Ishikawa (cell line): ENCODE data around the gene HNRNPDL.

Experiments
- CEBPB ChIP-seq: IDR thresholded peaks from 2 replicates; pipeline ENCODE4 v1.6.1; 2012
- CREB1 ChIP-seq: IDR thresholded peaks from 2 replicates; pipeline ENCODE4 v1.6.1; 2012; ENCODE audit warnings: low read depth
- EGR1 ChIP-seq: IDR thresholded peaks from 2 replicates; pipeline ENCODE4 v1.6.1; 2012
- EP300 ChIP-seq: IDR thresholded peaks from 2 replicates; pipeline ENCODE4 v1.6.1; 2012; ENCODE audit warnings: borderline replicate concordance
- FOXM1 ChIP-seq: IDR thresholded peaks from 2 replicates; pipeline ENCODE4 v1.6.1; 2012; ENCODE audit warnings: low read depth, borderline replicate concordance
- MAX ChIP-seq: IDR thresholded peaks from 2 replicates; pipeline ENCODE4 v1.6.1; 2012
- NFIC ChIP-seq: IDR thresholded peaks from 2 replicates; pipeline ENCODE4 v1.6.1; 2012
- RAD21 ChIP-seq: IDR thresholded peaks from 2 replicates; pipeline ENCODE4 v1.6.1; 2012; ENCODE audit warnings: low read depth
- TAF1 ChIP-seq: IDR thresholded peaks from 2 replicates; pipeline ENCODE4 v1.6.1; 2012; ENCODE audit warnings: low read depth, mild to moderate bottlenecking
- TCF12 ChIP-seq: IDR thresholded peaks from 2 replicates; pipeline ENCODE4 v1.6.1; 2012; ENCODE audit warnings: low read depth
- TEAD4 ChIP-seq: IDR thresholded peaks from 2 replicates; pipeline ENCODE4 v1.6.1; 2012
- USF1 ChIP-seq: IDR thresholded peaks from 2 replicates; pipeline ENCODE4 v1.6.1; 2012
- YY1 ChIP-seq: IDR thresholded peaks from 2 replicates; pipeline ENCODE4 v1.6.1; 2012; ENCODE audit warnings: low read depth
- ZBTB7A ChIP-seq: IDR thresholded peaks from 2 replicates; pipeline ENCODE4 v1.6.1; 2012; ENCODE audit warnings: low read depth
- TF ChIP-seq, protein P1 (sequence below): IDR thresholded peaks from 2 replicates; pipeline ENCODE4 v1.6.1; 2012; ENCODE audit warnings: low read depth, mild to moderate bottlenecking

HNRNPDL gene

DNA sequence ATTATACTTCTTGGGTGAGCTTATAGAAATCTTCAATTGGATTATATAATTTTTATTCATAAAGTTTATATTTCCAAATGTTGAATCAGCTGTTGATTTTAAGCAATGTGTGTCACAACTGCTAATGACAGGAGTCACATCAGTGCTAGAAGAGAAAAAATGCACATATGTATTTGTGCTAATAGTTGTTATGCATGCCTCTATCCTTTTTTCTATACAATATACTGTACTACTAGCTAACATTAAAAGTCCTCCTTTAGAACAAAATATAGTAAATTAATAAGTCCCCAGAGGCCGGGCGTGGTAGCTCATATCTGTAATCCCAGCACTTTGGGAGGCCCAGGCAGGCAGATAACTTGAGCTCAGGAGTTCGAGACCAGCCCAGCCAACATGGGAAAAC lies 32.7 kb downstream of the HNRNPDL start:
- TF ChIP-seq TCF12 (no peak), CEBPB (no peak), RAD21 (no peak), FOXM1 (no peak), TEAD4 (no peak), CREB1 (no peak), NFIC (no peak), TAF1 (no peak), USF1 (no peak), EP300 (no peak), MAX (no peak), EGR1 (no peak), YY1 (no peak), ZBTB7A (no peak)
- TF ChIP-seq, protein P1, sequence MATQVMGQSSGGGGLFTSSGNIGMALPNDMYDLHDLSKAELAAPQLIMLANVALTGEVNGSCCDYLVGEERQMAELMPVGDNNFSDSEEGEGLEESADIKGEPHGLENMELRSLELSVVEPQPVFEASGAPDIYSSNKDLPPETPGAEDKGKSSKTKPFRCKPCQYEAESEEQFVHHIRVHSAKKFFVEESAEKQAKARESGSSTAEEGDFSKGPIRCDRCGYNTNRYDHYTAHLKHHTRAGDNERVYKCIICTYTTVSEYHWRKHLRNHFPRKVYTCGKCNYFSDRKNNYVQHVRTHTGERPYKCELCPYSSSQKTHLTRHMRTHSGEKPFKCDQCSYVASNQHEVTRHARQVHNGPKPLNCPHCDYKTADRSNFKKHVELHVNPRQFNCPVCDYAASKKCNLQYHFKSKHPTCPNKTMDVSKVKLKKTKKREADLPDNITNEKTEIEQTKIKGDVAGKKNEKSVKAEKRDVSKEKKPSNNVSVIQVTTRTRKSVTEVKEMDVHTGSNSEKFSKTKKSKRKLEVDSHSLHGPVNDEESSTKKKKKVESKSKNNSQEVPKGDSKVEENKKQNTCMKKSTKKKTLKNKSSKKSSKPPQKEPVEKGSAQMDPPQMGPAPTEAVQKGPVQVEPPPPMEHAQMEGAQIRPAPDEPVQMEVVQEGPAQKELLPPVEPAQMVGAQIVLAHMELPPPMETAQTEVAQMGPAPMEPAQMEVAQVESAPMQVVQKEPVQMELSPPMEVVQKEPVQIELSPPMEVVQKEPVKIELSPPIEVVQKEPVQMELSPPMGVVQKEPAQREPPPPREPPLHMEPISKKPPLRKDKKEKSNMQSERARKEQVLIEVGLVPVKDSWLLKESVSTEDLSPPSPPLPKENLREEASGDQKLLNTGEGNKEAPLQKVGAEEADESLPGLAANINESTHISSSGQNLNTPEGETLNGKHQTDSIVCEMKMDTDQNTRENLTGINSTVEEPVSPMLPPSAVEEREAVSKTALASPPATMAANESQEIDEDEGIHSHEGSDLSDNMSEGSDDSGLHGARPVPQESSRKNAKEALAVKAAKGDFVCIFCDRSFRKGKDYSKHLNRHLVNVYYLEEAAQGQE: no peak

DNA sequence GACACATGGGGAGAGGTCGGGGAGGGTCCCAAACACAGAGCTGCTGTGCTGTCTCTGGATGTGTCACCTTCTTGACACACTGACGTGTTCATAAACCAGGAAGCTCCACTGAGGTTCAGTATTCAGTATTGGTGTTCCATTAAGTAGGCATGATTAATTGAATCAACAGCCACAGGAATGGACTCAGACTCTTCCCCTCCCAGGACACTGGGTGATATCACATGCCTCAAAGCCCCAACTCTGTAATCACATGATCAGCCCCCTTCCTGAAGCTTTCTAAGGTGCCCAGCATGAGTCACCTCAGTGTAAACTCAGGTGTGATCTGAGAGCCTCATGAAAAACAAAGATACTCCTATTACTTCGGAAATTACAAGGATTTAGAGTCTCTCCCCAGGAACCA lies 35.4 kb downstream of the HNRNPDL start:
- TF ChIP-seq USF1 (peak; percentile 39; the same call in 1 of the 2 replicates), ZBTB7A (no peak)

- TF ChIP-seq RAD21: 0 out of 2 replicates have a peak, but pooled peaks have one; percentile 6
- TF ChIP-seq, protein P1: no peak
- no peak for TF ChIP-seq NFIC
These were observed 41.9 kb downstream of the HNRNPDL start for GRCh38 chr4:82388405-82388804.

- TF ChIP-seq ZBTB7A (no peak), NFIC (no peak)
- TF ChIP-seq, protein P1: no peak
These were observed 47.5 kb downstream of the HNRNPDL start for GRCh38 chr4:82382751-82383150.

DNA sequence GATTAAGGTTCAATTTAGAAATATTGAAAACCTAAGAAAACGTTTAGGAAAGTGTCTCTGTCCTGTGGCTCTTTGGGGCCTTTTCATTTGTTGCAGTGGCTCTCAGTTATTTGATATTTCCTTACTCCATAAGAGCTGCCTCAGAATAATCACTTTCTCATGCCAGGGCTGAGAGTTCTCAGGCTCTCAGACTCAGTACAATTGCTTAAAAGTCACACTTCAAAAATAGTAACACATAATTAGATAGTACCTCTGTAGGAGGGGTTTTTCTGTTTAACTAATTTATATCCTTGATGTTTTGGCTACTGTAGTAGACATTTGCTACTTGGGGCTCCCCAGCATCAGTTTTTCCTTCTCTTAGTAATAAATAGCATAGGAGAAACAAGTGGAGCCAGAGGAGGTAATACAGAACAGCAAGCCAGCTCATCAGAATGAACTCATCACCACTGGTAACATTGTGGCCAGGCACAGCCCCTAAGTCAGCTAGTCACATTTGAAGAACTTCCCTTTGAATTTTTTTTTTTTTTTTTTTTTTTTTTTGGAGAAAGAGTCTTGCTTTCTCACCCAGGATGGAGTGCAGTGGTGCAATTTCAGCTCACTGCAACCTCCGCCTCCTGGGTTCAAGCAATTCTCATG lies 48.5 kb downstream of the HNRNPDL start:
- TF ChIP-seq FOXM1 (no peak), USF1 (no peak), MAX (no peak), TEAD4 (no peak), TCF12 (no peak), ZBTB7A (no peak), RAD21 (no peak), EGR1 (no peak), YY1 (no peak), CREB1 (no peak), EP300 (no peak), CEBPB (no peak), NFIC (no peak), TAF1 (no peak)
- TF ChIP-seq, protein P1: no peak
